Measurements from ENCODE around the gene PAQR8. TPM values are rescaled to one million over a fixed set of nuclear protein-coding genes. Genes with fewer than 3 reads are reported as not detected.

Gene PAQR8
- total RNA-seq, 1 donor from 2014 or later: 21.2 TPM

DNA sequence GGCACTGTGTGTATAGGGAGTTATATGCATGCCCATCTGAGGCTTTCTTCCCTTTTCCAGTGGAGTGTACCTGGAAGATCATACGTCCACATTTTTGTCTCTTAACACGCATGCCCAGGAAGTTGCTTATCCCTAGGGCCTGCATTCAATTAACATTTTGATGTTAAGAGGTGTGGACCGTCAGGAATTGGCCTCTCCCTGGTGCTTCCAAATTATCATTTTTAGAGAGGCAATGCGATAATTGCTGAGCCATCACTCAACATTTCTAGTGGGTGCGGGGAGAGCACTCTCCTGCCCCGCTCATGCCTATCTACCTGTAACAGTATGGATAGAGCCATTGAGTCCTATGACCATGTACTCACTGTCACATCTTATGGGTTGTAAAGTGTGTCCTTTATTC is 37.8 kb upstream of the PAQR8 start:
- no peak overlapping the region for H3K4me3 Mint-ChIP-seq
- peaks cover 30% of the 10 kb centered on the region for H3K4me1 Mint-ChIP-seq (ENCODE audit: unreplicated experiment)
- no peak for DNase-seq (ENCODE audit: extremely low spot score, unreplicated experiment)
- H3K9me3 Mint-ChIP-seq: peaks cover 5% of the 10 kb centered on the region
- H3K27ac Mint-ChIP-seq: no peak overlapping the region
- no peaks in the 10 kb centered on the region for H3K36me3 Mint-ChIP-seq
- peaks cover 7% of the 10 kb centered on the region for H3K27me3 Mint-ChIP-seq
- TF ChIP-seq, protein P1, sequence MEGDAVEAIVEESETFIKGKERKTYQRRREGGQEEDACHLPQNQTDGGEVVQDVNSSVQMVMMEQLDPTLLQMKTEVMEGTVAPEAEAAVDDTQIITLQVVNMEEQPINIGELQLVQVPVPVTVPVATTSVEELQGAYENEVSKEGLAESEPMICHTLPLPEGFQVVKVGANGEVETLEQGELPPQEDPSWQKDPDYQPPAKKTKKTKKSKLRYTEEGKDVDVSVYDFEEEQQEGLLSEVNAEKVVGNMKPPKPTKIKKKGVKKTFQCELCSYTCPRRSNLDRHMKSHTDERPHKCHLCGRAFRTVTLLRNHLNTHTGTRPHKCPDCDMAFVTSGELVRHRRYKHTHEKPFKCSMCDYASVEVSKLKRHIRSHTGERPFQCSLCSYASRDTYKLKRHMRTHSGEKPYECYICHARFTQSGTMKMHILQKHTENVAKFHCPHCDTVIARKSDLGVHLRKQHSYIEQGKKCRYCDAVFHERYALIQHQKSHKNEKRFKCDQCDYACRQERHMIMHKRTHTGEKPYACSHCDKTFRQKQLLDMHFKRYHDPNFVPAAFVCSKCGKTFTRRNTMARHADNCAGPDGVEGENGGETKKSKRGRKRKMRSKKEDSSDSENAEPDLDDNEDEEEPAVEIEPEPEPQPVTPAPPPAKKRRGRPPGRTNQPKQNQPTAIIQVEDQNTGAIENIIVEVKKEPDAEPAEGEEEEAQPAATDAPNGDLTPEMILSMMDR (conservative IDR thresholded peaks at IDR 0.05): no peak

DNA sequence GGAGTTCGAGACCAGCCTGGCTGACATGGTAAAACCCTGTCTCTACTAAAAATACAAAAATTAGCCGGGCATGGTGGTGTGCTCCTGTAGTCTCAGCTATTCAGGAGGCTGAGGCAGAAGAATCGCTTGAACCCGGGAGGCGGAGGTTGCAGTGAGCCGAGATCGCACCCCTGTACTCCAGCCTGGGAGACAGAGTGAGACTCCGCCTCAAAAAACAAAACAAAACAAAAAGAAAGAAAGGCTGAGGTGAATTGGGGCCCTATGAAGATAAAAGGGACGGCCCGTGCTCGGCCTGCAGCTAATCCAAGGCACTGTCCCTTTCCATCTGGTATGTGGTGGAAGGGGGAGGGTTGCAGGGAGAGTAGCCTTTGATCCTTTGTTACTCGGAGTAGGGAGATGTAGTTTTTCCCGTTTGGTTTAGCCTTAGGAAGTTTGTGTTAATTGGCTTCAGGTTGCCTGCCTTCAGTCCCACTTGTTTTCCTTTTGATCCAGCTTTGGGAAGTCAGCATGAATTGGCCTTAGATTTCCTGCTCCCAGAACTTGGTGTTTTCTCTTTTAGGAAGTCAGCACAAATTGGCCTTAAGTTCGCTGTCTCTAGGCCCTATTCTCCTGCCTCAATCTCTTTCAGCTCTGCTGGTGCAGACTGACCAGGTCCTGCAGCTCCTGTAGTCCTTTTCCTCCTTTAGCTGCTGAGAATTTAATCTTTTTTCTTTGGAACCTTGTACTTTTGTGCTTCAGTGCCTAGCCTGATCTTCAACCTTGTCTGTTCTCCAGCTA is 36.1 kb upstream of the PAQR8 start:
- TF ChIP-seq, protein P1 (conservative IDR thresholded peaks at IDR 0.05): no peak
- Mint-ChIP-seq H3K36me3 (no peaks in the 10 kb centered on the region), H3K4me1 (ENCODE audit: unreplicated experiment) (peaks cover 36% of the 10 kb centered on the region), H3K4me3 (no peak overlapping the region), H3K27ac (peak overlapping the region; percentile 80), H3K9me3 (peaks cover 5% of the 10 kb centered on the region), H3K27me3 (peaks cover 7% of the 10 kb centered on the region)
- DNase-seq (ENCODE audit: extremely low spot score, unreplicated experiment): no peak

DNA sequence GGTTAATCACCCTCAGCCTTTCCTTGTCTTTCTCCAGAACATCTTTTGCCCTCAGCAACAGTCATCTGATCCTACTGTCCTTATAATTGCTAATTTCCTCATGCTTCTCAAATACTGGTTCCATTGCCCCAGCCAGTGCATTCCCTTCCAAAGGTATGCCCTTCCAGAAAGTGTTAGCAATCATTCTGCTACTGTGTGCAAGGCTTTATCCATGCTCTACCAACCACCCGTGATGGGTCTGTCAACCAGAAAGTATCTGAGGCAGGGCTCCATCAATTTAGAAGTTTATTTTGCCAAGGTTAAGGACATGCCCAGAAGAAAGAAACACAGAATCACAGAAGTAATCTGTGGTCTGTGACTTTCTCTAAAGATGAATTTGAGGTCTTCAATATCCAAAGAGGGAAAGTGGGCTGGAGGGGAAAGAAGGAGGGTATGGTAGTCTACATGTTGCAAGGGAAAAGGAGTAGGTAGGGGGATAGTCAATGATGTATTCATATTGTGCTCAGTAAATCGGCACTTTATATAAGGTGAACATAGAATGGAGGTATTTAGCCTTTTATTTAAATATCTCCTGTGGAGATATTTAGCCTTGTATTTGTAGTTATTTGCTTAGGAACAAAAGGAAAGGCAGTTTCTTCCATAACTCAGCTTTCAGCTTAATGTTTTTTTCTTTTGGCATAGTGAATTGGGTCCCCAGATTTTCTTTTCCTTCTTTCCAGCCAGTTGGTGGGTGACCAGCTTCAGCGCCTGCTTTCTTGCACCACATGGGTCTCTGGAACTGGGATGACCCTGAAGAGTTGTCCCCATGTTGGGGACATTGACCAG is 35.2 kb upstream of the PAQR8 start:
- Mint-ChIP-seq H3K4me1 (ENCODE audit: unreplicated experiment) (peaks cover 39% of the 10 kb centered on the region), H3K36me3 (no peaks in the 10 kb centered on the region), H3K9me3 (peaks cover 5% of the 10 kb centered on the region), H3K27ac (peak overlapping the region; percentile 80), H3K4me3 (peak overlapping the region; percentile 8), H3K27me3 (peaks cover 7% of the 10 kb centered on the region)
- TF ChIP-seq, protein P1 (conservative IDR thresholded peaks at IDR 0.05): no peak
- DNase-seq (ENCODE audit: extremely low spot score, unreplicated experiment): no peak

DNA sequence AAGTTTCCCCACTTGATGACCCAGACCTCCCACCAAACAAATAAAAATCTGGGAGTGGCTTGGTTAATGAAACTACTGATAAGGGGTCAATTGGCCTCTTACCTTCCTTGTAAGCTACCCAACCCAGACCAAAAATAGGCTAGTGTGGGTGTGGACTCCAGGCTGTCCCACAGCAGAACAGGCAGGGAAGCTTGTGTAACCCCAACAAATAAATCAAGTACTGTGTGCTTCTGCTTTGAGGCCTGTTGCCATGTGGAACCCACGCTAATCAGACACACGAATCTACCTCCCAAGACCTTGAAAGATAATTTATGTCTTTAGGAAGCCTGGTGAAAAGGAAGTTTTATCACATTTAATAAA is 33.7 kb upstream of the PAQR8 start:
- TF ChIP-seq, protein P1 (conservative IDR thresholded peaks at IDR 0.05): no peak
- Mint-ChIP-seq H3K27ac (peak overlapping the region; percentile 6), H3K27me3 (peaks cover 7% of the 10 kb centered on the region), H3K4me1 (ENCODE audit: unreplicated experiment) (peaks cover 45% of the 10 kb centered on the region), H3K9me3 (peaks cover 5% of the 10 kb centered on the region), H3K4me3 (no peak overlapping the region), H3K36me3 (no peaks in the 10 kb centered on the region)
- DNase-seq (ENCODE audit: extremely low spot score, unreplicated experiment): no peak

DNA sequence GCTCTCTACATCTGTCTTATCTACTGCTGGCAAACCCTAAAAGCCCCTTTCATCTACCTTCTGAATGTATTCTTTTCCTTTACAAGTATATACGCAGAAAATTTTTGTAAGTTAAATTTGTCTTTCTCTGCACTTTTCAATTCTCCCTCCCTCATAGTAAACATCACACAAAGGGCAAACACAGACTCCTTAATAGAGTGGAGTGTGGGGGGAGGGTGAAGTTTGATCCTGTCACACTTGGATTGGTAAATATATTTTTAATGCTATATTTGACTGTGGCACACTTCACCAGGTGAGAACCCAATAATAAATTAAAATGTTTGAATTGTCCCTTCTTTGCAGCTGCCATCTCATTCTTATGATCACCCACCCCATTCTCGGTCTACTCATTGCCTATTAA is 33.2 kb upstream of the PAQR8 start:
- Mint-ChIP-seq H3K4me1 (ENCODE audit: unreplicated experiment) (peaks cover 47% of the 10 kb centered on the region), H3K27me3 (peaks cover 7% of the 10 kb centered on the region), H3K4me3 (no peak overlapping the region), H3K27ac (peak overlapping the region; percentile 6), H3K9me3 (peaks cover 5% of the 10 kb centered on the region), H3K36me3 (no peaks in the 10 kb centered on the region)
- no peak for DNase-seq (ENCODE audit: extremely low spot score, unreplicated experiment)
- TF ChIP-seq, protein P1 (conservative IDR thresholded peaks at IDR 0.05): no peak
